Lower lobe of right lung (tissue), 2 donors: ENCODE measurements around the gene ZBTB9. TPM values are rescaled to one million over a fixed set of nuclear protein-coding genes. Genes with fewer than 3 reads are reported as not detected.

ENCODE experiments used
- ATAC-seq, 2 donors: fragments of 200-7000 bp; cut with Tn5 transposase; one replicate each; pipeline ENCODE4 v1.9.1; 2020 to 2022; ENCODE audit warnings: mild to moderate bottlenecking in 2 of 2, moderate library complexity in 2 of 2
- DNase-seq: peaks from one replicate; pipeline ENCODE4 v3.0.0-alpha.2; 2020
- H3K27ac ChIP-seq: fragments of 200-600 bp; one replicate; pipeline ENCODE4 v1.8.0; 2022
- H3K27me3 ChIP-seq: fragments of 200-600 bp; one replicate; pipeline ENCODE4 v1.8.0; 2022; ENCODE audit warnings: low read depth
- H3K36me3 ChIP-seq: fragments of 200-600 bp; one replicate; pipeline ENCODE4 v1.8.0; 2022; ENCODE audit warnings: mild to moderate bottlenecking
- H3K4me1 ChIP-seq: fragments of 200-600 bp; one replicate; pipeline ENCODE4 v1.8.0; 2022
- H3K4me3 ChIP-seq: fragments of 200-600 bp; one replicate; pipeline ENCODE4 v1.8.0; 2022; ENCODE audit warnings: mild to moderate bottlenecking
- H3K9me3 ChIP-seq: fragments of 200-600 bp; one replicate; pipeline ENCODE4 v1.8.0; 2022
- intact Hi-C: fragments of 100-400 bp; cut with DNase I; formaldehyde crosslinking; loops from one replicate; pipeline ENCODE4 v1.11.0; 2022
- total RNA-seq: library from RNA; stranded (reverse); fragmentation: NEBNext Ultra II Directional; extraction: Animal tissue kit (Norgen Biotek cat#: 25700); gene quantifications from one replicate; pipeline ENCODE4 v1.2.1, GENCODE V29; 2021
- TF ChIP-seq, protein P1 (sequence below): fragments of 200-600 bp; IDR thresholded peaks from one replicate; pipeline ENCODE4 v1.8.0; 2022; ENCODE audit warnings: antibody characterized with exemption, mild to moderate bottlenecking
- donor health status: DM: no; HTN: yes; CAD: no; lungs with severe emphysema.

The ZBTB9 gene
- total RNA-seq, 1 donor from 2014 or later: 9.5 TPM

DNA sequence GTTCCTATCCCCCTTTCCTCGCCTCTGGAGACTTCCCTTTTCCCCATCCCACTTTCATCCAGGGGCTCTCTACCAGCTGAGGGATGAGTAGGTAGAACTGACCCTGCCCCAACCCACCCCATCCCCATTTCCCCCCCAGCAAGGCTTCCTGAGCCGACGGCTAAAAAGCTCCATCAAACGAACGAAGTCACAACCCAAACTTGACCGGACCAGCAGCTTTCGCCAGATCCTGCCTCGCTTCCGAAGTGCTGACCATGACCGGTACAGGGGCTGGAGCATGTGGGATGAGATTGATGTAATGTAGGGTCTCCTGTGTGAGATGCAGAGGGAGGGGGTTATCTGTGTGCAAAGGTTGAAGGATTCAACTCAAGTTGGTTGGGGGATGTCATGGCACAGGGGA is 21.8 kb upstream of the ZBTB9 start:
- no peak overlapping the region for H3K4me3 ChIP-seq
- intact Hi-C loops: no loop called here
- TF ChIP-seq, protein P1, sequence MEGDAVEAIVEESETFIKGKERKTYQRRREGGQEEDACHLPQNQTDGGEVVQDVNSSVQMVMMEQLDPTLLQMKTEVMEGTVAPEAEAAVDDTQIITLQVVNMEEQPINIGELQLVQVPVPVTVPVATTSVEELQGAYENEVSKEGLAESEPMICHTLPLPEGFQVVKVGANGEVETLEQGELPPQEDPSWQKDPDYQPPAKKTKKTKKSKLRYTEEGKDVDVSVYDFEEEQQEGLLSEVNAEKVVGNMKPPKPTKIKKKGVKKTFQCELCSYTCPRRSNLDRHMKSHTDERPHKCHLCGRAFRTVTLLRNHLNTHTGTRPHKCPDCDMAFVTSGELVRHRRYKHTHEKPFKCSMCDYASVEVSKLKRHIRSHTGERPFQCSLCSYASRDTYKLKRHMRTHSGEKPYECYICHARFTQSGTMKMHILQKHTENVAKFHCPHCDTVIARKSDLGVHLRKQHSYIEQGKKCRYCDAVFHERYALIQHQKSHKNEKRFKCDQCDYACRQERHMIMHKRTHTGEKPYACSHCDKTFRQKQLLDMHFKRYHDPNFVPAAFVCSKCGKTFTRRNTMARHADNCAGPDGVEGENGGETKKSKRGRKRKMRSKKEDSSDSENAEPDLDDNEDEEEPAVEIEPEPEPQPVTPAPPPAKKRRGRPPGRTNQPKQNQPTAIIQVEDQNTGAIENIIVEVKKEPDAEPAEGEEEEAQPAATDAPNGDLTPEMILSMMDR: no peak

DNA sequence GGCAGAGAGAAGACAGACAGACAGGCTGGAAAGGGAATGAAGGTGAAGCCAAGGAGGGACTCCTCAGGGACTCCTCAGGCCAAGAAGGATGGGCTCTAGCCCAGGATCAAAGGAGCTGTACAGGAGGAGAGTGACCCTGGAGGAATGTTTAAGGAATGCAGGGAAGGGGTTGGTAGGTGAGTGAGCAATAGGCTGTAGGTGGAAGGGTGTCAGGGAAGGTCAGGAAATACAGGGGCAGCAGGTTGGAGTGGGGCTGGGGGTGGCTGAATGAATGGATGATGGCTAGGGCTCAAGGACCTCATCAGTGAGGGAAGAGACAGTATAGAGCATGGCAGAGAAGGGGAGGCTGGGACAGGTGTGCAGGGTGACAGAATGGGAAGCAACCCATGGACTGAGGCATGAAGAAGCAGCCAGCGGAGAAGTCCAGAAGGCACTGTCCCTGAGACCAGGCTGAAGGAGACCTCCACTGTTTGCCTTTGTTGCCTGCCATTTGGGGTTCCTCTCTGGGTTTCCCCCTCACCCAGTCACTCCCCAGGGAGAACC is 21.3 kb upstream of the ZBTB9 start:
- Histone ChIP-seq H3K4me1 (peaks cover 38% of the 10 kb centered on the region), H3K27ac (no peak overlapping the region), H3K4me3 (no peak overlapping the region), H3K36me3 (peaks cover 31% of the 10 kb centered on the region), H3K9me3 (no peaks in the 10 kb centered on the region), H3K27me3 (no peaks in the 10 kb centered on the region)
- TF ChIP-seq, protein P1: no peak
- ATAC-seq (no peak), DNase-seq (no peak)
- intact Hi-C loops: no loop called here

More for the DNA sequence above, 21.8 kb upstream of the ZBTB9 start:
- peaks cover 38% of the 10 kb centered on the region for H3K4me1 ChIP-seq
- DNase-seq (no peak), ATAC-seq (no peak)
- no peaks in the 10 kb centered on the region for H3K27me3 ChIP-seq
- no peak overlapping the region for H3K27ac ChIP-seq
- no peaks in the 10 kb centered on the region for H3K9me3 ChIP-seq
- H3K36me3 ChIP-seq: peaks cover 26% of the 10 kb centered on the region

DNA sequence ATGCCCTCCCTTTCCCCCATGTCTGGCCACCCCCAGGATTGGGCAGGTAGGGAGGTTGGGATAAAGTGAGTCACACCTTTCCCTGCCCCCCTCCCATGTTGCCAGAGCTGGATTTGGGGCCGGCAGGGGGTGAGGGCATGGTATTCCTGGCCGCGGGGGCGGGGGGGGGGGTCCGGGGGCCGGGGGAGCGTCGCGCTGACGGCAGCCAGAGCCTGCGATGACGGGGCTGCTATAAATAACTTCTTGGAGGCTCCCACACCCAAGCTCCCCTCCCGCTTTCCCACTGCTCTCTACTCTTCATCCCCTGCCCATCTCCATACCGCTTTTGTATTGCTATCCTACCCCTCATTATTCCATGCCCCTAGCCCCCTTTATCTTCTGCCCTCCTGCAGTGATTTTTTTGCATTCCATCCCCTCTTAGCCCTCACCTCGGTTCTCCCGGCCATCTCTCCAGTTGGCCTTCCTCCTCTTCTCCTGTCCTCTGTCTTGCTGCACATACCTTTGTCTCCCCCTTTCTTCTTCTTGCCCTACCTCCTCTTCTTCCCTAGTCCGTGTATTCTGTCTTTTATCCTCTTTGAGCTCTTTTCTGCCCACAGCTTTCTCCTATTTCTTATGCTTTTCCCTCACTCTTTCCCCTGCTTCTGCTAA is 20.7 kb upstream of the ZBTB9 start:
- no peaks in the 10 kb centered on the region for H3K27me3 ChIP-seq
- no peak overlapping the region for H3K27ac ChIP-seq
- no peak overlapping the region for H3K4me3 ChIP-seq
- peaks cover 37% of the 10 kb centered on the region for H3K36me3 ChIP-seq
- no peak for ATAC-seq
- TF ChIP-seq, protein P1: no peak
- H3K4me1 ChIP-seq: peaks cover 32% of the 10 kb centered on the region
- no peak for DNase-seq
- H3K9me3 ChIP-seq: no peaks in the 10 kb centered on the region
- intact Hi-C loops: no loop called here

DNA sequence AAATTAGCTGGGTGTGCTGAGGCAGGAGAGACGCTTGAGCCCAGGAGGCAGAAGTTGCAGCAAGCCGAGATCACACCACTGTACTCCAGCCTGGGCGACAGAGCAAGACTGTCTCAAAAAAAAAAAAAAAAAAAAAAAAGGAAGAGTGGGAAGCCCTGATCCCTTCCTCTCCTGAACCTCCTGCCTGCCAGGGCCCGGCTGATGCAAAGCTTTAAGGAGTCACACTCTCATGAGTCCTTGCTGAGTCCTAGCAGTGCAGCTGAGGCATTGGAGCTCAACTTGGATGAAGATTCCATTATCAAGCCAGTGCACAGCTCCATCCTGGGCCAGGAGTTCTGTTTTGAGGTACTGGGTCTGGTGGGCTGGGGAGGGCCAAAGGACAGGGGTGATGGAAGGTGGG is 19.4 kb upstream of the ZBTB9 start:
- TF ChIP-seq, protein P1: no peak
- Histone ChIP-seq H3K4me3 (no peak overlapping the region), H3K4me1 (peaks cover 19% of the 10 kb centered on the region), H3K36me3 (peaks cover 43% of the 10 kb centered on the region), H3K27me3 (no peaks in the 10 kb centered on the region), H3K9me3 (no peaks in the 10 kb centered on the region), H3K27ac (no peak overlapping the region)
- intact Hi-C loops: no loop called here
- ATAC-seq (no peak), DNase-seq (no peak)

DNA sequence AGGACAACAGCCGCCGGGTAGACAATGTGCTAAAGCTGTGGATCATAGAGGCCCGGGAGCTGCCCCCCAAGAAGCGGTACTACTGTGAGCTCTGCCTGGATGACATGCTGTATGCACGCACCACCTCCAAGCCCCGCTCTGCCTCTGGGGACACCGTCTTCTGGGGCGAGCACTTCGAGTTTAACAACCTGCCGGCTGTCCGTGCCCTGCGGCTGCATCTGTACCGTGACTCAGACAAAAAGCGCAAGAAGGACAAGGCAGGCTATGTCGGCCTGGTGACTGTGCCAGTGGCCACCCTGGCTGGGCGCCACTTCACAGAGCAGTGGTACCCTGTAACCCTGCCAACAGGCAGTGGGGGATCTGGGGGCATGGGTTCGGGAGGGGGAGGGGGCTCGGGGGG is 16.7 kb upstream of the ZBTB9 start:
- H3K27me3 ChIP-seq: no peaks in the 10 kb centered on the region
- H3K9me3 ChIP-seq: no peaks in the 10 kb centered on the region
- TF ChIP-seq, protein P1: no peak
- intact Hi-C loops: no loop called here
- no peak overlapping the region for H3K27ac ChIP-seq
- no peak for ATAC-seq
- no peak for DNase-seq
- H3K4me1 ChIP-seq: no peaks in the 10 kb centered on the region
- H3K36me3 ChIP-seq: peaks cover 53% of the 10 kb centered on the region
- H3K4me3 ChIP-seq: no peak overlapping the region
